Measurements from ENCODE around the gene GUCY2C.

Gene GUCY2C

GRCh38 chr12:14576896-14577295, 119.5 kb downstream of the GUCY2C start:
- H3K27ac ChIP-seq (ENCODE audit: low read length): no peak overlapping the region
- H3K4me3 ChIP-seq (ENCODE audit: low read length): no peak overlapping the region
- no CpG with 5 or more reads among the region's 8 CpGs for WGBS (ENCODE audit: insufficient coverage, insufficient read length)
- no peaks in the 10 kb centered on the region for H3K36me3 ChIP-seq (ENCODE audit: control insufficient read depth, insufficient read depth, low read length)
- H3K4me1 ChIP-seq (ENCODE audit: control insufficient read depth, insufficient read depth, low read length): no peaks in the 10 kb centered on the region
- no peak for DNase-seq (ENCODE audit: low read depth, low spot score)
- H3K27me3 ChIP-seq (ENCODE audit: control insufficient read depth, insufficient read depth, low read length): no peaks in the 10 kb centered on the region
- H3K9me3 ChIP-seq (ENCODE audit: control insufficient read depth, insufficient read depth, low read length): no peaks in the 10 kb centered on the region

- Histone ChIP-seq H3K27ac (ENCODE audit: low read length) (no peak overlapping the region), H3K4me3 (ENCODE audit: low read length) (no peak overlapping the region), H3K9me3 (ENCODE audit: control insufficient read depth, insufficient read depth, low read length) (no peaks in the 10 kb centered on the region), H3K4me1 (ENCODE audit: control insufficient read depth, insufficient read depth, low read length) (no peaks in the 10 kb centered on the region), H3K36me3 (ENCODE audit: control insufficient read depth, insufficient read depth, low read length) (no peaks in the 10 kb centered on the region), H3K27me3 (ENCODE audit: control insufficient read depth, insufficient read depth, low read length) (no peaks in the 10 kb centered on the region)
- no CpG with 5 or more reads among the region's 1 CpG for WGBS (ENCODE audit: insufficient coverage, insufficient read length)
- no peak for DNase-seq (ENCODE audit: low read depth, low spot score)
These were observed 120.8 kb downstream of the GUCY2C start for GRCh38 chr12:14575585-14575984.

DNA sequence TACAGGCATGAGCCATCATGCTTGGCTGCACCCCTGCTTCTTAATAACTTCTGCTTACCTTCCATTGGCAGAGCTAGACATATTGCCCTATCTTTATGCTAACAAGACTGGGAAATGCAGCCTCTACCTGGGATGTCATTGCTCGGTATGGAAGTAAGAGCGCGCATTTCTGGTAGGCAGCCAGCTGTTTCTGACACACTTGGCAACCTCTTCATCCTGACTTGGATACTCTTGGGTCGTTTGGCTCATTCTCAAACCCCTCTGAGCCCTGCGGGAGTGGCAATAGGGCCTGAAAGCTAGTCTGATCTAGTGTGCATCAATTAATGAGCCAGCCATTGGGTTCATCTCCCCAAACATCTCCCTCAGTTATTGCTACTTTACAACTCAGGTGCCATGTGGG, 123.3 kb downstream of the GUCY2C start:
- Histone ChIP-seq H3K36me3 (ENCODE audit: control insufficient read depth, insufficient read depth, low read length) (no peaks in the 10 kb centered on the region), H3K4me1 (ENCODE audit: control insufficient read depth, insufficient read depth, low read length) (no peaks in the 10 kb centered on the region; the same call in 1 of the 2 replicates), H3K4me3 (ENCODE audit: low read length) (no peak overlapping the region), H3K27me3 (ENCODE audit: control insufficient read depth, insufficient read depth, low read length) (no peaks in the 10 kb centered on the region), H3K9me3 (ENCODE audit: control insufficient read depth, insufficient read depth, low read length) (no peaks in the 10 kb centered on the region), H3K27ac (ENCODE audit: low read length) (no peak overlapping the region)
- WGBS (ENCODE audit: insufficient coverage, insufficient read length): no CpG with 5 or more reads among the region's 5 CpGs
- no peak for DNase-seq (ENCODE audit: low read depth, low spot score)

DNA sequence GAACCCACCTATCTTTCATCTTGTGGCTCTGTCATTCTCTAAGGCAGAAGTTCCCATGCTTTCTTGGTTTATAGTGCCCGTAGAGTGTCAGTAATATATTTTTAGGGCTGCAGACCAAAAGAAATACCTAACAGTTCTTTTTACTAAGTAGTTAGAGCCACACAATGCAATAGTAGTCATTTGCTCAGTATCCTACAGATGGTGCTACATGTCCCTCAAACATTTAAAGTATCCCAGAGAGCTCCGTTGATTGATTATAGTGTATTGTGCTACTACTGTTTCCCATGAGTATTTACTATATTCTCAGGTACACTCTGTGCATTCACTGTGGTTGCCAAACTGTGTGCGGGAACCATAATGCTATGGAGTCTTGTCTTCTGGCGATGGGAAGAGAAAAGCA, 124.0 kb downstream of the GUCY2C start:
- WGBS (ENCODE audit: insufficient coverage, insufficient read length): no CpG with 5 or more reads among the region's 4 CpGs
- Histone ChIP-seq H3K9me3 (ENCODE audit: control insufficient read depth, insufficient read depth, low read length) (no peaks in the 10 kb centered on the region), H3K27ac (ENCODE audit: low read length) (no peak overlapping the region), H3K36me3 (ENCODE audit: control insufficient read depth, insufficient read depth, low read length) (no peaks in the 10 kb centered on the region), H3K27me3 (ENCODE audit: control insufficient read depth, insufficient read depth, low read length) (no peaks in the 10 kb centered on the region), H3K4me3 (ENCODE audit: low read length) (no peak overlapping the region), H3K4me1 (ENCODE audit: control insufficient read depth, insufficient read depth, low read length) (no peaks in the 10 kb centered on the region; the same call in 1 of the 2 replicates)
- no peak for DNase-seq (ENCODE audit: low read depth, low spot score)

GRCh38 chr12:14571779-14572178, 124.6 kb downstream of the GUCY2C start:
- DNase-seq (ENCODE audit: low read depth, low spot score): no peak
- Histone ChIP-seq H3K27me3 (ENCODE audit: control insufficient read depth, insufficient read depth, low read length) (no peaks in the 10 kb centered on the region), H3K9me3 (ENCODE audit: control insufficient read depth, insufficient read depth, low read length) (no peaks in the 10 kb centered on the region), H3K36me3 (ENCODE audit: control insufficient read depth, insufficient read depth, low read length) (no peaks in the 10 kb centered on the region), H3K4me1 (ENCODE audit: control insufficient read depth, insufficient read depth, low read length) (no peaks in the 10 kb centered on the region; the same call in 1 of the 2 replicates), H3K27ac (ENCODE audit: low read length) (no peak overlapping the region), H3K4me3 (ENCODE audit: low read length) (no peak overlapping the region)
- no CpG with 5 or more reads among the region's 3 CpGs for WGBS (ENCODE audit: insufficient coverage, insufficient read length)

DNA sequence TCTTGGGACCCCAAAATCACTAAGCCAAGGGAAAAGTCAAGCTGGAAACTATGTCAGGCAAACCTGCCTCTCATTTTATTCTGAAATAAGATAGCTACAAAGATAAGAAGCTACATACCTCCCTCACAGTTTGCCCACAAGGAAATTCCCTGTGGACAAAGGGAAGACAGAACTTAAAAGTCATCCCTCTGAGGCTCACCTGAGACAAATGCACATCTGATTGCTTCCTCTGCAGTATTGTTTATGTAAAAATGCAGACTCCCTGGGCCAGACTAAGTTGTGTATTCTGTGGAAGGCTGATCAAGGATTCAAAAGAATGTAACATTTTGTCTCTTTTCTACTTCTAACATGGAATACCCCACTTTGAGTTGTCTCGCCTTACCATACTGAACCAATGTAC, 126.2 kb downstream of the GUCY2C start:
- DNase-seq (ENCODE audit: low read depth, low spot score): no peak
- Histone ChIP-seq H3K4me3 (ENCODE audit: low read length) (no peak overlapping the region), H3K27me3 (ENCODE audit: control insufficient read depth, insufficient read depth, low read length) (no peaks in the 10 kb centered on the region), H3K27ac (ENCODE audit: low read length) (no peak overlapping the region), H3K4me1 (ENCODE audit: control insufficient read depth, insufficient read depth, low read length) (no peaks in the 10 kb centered on the region; the same call in 1 of the 2 replicates), H3K36me3 (ENCODE audit: control insufficient read depth, insufficient read depth, low read length) (no peaks in the 10 kb centered on the region), H3K9me3 (ENCODE audit: control insufficient read depth, insufficient read depth, low read length) (no peaks in the 10 kb centered on the region)
- no CpG with 5 or more reads among the region's 1 CpG for WGBS (ENCODE audit: insufficient coverage, insufficient read length)

GRCh38 chr12:14567351-14568162, 128.8 kb downstream of the GUCY2C start, which contains the start of gene PLBD1:
TSS of gene PLBD1 (minus strand) at chr12:14567883. CDS start at chr12:14567696, 187 bp downstream.
- Histone ChIP-seq H3K4me3 (ENCODE audit: low read length) (peak within 1 kb of the TSS; percentile 34; the same call in 1 of the 2 replicates), H3K27ac (ENCODE audit: low read length) (no peak within 1 kb of the TSS), H3K4me1 (ENCODE audit: control insufficient read depth, insufficient read depth, low read length) (no peaks in the 10 kb centered on the region; the same call in 1 of the 2 replicates), H3K9me3 (ENCODE audit: control insufficient read depth, insufficient read depth, low read length) (no peaks in the 10 kb centered on the region), H3K27me3 (ENCODE audit: control insufficient read depth, insufficient read depth, low read length) (no peaks in the 10 kb centered on the region), H3K36me3 (ENCODE audit: control insufficient read depth, insufficient read depth, low read length) (no peaks in the 10 kb centered on the region)
- peak; percentile 54 for DNase-seq (ENCODE audit: low read depth, low spot score)
- no CpG with 5 or more reads among the region's 76 CpGs for whole genome bisulfite sequencing (ENCODE audit: insufficient coverage, insufficient read length)

GRCh38 chr12:14564336-14564959, 132.0 kb downstream of the GUCY2C start:
- WGBS (ENCODE audit: insufficient coverage, insufficient read length): no CpG with 5 or more reads among the region's 2 CpGs
- no peaks in the 10 kb centered on the region for H3K9me3 ChIP-seq (ENCODE audit: control insufficient read depth, insufficient read depth, low read length)
- no peaks in the 10 kb centered on the region; the same call in 1 of the 2 replicates for H3K4me1 ChIP-seq (ENCODE audit: control insufficient read depth, insufficient read depth, low read length)
- no peak overlapping the region for H3K27ac ChIP-seq (ENCODE audit: low read length)
- DNase-seq (ENCODE audit: low read depth, low spot score): no peak
- H3K27me3 ChIP-seq (ENCODE audit: control insufficient read depth, insufficient read depth, low read length): no peaks in the 10 kb centered on the region
- no peaks in the 10 kb centered on the region for H3K36me3 ChIP-seq (ENCODE audit: control insufficient read depth, insufficient read depth, low read length)
- H3K4me3 ChIP-seq (ENCODE audit: low read length): no peak overlapping the region

- no peaks in the 10 kb centered on the region for H3K9me3 ChIP-seq (ENCODE audit: control insufficient read depth, insufficient read depth, low read length)
- DNase-seq (ENCODE audit: low read depth, low spot score): no peak
- H3K36me3 ChIP-seq (ENCODE audit: control insufficient read depth, insufficient read depth, low read length): no peaks in the 10 kb centered on the region
- H3K27ac ChIP-seq (ENCODE audit: low read length): no peak overlapping the region
- WGBS (ENCODE audit: insufficient coverage, insufficient read length): no CpG with 5 or more reads among the region's 4 CpGs
- H3K4me1 ChIP-seq (ENCODE audit: control insufficient read depth, insufficient read depth, low read length): no peaks in the 10 kb centered on the region; the same call in 1 of the 2 replicates
- H3K27me3 ChIP-seq (ENCODE audit: control insufficient read depth, insufficient read depth, low read length): no peaks in the 10 kb centered on the region
- H3K4me3 ChIP-seq (ENCODE audit: low read length): no peak overlapping the region
These were observed 133.4 kb downstream of the GUCY2C start for GRCh38 chr12:14563046-14563445.
